ENCODE results near the gene FRMPD2.

Gene FRMPD2

GRCh38 chr10:48233559-48234005, 40.9 kb downstream of the FRMPD2 start:
- Histone ChIP-seq H3K4me1 (ENCODE audit: insufficient read depth, low read length, poor library complexity, severe bottlenecking) (peaks cover 15% of the 10 kb centered on the region), H3K36me3 (ENCODE audit: insufficient read depth, low read length) (no peaks in the 10 kb centered on the region), H3K9me3 (ENCODE audit: insufficient read depth, low read depth, low read length) (no peaks in the 10 kb centered on the region), H3F3A (ENCODE audit: low read depth) (no peaks in the 10 kb centered on the region), H2AFZ (ENCODE audit: low read length) (no peak overlapping the region), H3K4me2 (ENCODE audit: low read depth, low read length, poor library complexity, severe bottlenecking) (no peak overlapping the region), H3K79me2 (ENCODE audit: insufficient read depth, low read length) (no peaks in the 10 kb centered on the region), H3K9me2 (replicated peaks; ENCODE audit: low read depth, low read length) (no peaks in the 10 kb centered on the region), H3K27me3 (ENCODE audit: insufficient read depth, low read length, poor library complexity, severe bottlenecking) (no peaks in the 10 kb centered on the region), H3K9ac (ENCODE audit: low read depth, low read length, poor library complexity, severe bottlenecking) (no peak overlapping the region), H3K4me3 (ENCODE audit: low read length, poor library complexity, severe bottlenecking) (no peak overlapping the region), H4K20me1 (ENCODE audit: insufficient read depth, low read length, poor library complexity, severe bottlenecking) (no peaks in the 10 kb centered on the region)
- TF ChIP-seq EZH2phosphoT487 (IDR thresholded peaks at IDR 0.05; ENCODE audit: borderline replicate concordance) = no peak
- peak; percentile 48 for TF ChIP-seq CTCF (conservative IDR thresholded peaks at IDR 0.05; ENCODE audit: low read length)

- H3K4me1 ChIP-seq (ENCODE audit: insufficient read depth, low read length, poor library complexity, severe bottlenecking) = peaks cover 15% of the 10 kb centered on the region
- no peak overlapping the region for H3K9ac ChIP-seq (ENCODE audit: low read depth, low read length, poor library complexity, severe bottlenecking)
- H3K9me2 ChIP-seq (replicated peaks; ENCODE audit: low read depth, low read length) = no peaks in the 10 kb centered on the region
- H4K20me1 ChIP-seq (ENCODE audit: insufficient read depth, low read length, poor library complexity, severe bottlenecking) = no peaks in the 10 kb centered on the region
- no peaks in the 10 kb centered on the region for H3K36me3 ChIP-seq (ENCODE audit: insufficient read depth, low read length)
- H3F3A ChIP-seq (ENCODE audit: low read depth) = no peaks in the 10 kb centered on the region
- H3K4me3 ChIP-seq (ENCODE audit: low read length, poor library complexity, severe bottlenecking) = no peak overlapping the region
- no peaks in the 10 kb centered on the region for H3K27me3 ChIP-seq (ENCODE audit: insufficient read depth, low read length, poor library complexity, severe bottlenecking)
- H3K9me3 ChIP-seq (ENCODE audit: insufficient read depth, low read depth, low read length) = no peaks in the 10 kb centered on the region
- no peak overlapping the region for H2AFZ ChIP-seq (ENCODE audit: low read length)
- no peak for TF ChIP-seq EZH2phosphoT487 (IDR thresholded peaks at IDR 0.05; ENCODE audit: borderline replicate concordance)
- no peak for TF ChIP-seq CTCF (conservative IDR thresholded peaks at IDR 0.05; ENCODE audit: low read length)
- no peak overlapping the region for H3K4me2 ChIP-seq (ENCODE audit: low read depth, low read length, poor library complexity, severe bottlenecking)
- no peaks in the 10 kb centered on the region for H3K79me2 ChIP-seq (ENCODE audit: insufficient read depth, low read length)
Observed at GRCh38 chr10:48232717-48233447, 41.6 kb downstream of the FRMPD2 start.

GRCh38 chr10:48231699-48232315, 42.7 kb downstream of the FRMPD2 start:
- H3K4me1 ChIP-seq (ENCODE audit: insufficient read depth, low read length, poor library complexity, severe bottlenecking) = peaks cover 15% of the 10 kb centered on the region
- H3K9me2 ChIP-seq (replicated peaks; ENCODE audit: low read depth, low read length) = no peaks in the 10 kb centered on the region
- H2AFZ ChIP-seq (ENCODE audit: low read length) = no peak overlapping the region
- H3K79me2 ChIP-seq (ENCODE audit: insufficient read depth, low read length) = no peaks in the 10 kb centered on the region
- H3K4me3 ChIP-seq (ENCODE audit: low read length, poor library complexity, severe bottlenecking) = no peak overlapping the region
- H3K9me3 ChIP-seq (ENCODE audit: insufficient read depth, low read depth, low read length) = no peaks in the 10 kb centered on the region
- peak overlapping the region; percentile 6 for H3K4me2 ChIP-seq (ENCODE audit: low read depth, low read length, poor library complexity, severe bottlenecking)
- no peaks in the 10 kb centered on the region for H3F3A ChIP-seq (ENCODE audit: low read depth)
- H3K27me3 ChIP-seq (ENCODE audit: insufficient read depth, low read length, poor library complexity, severe bottlenecking) = no peaks in the 10 kb centered on the region
- no peaks in the 10 kb centered on the region for H3K36me3 ChIP-seq (ENCODE audit: insufficient read depth, low read length)
- H3K9ac ChIP-seq (ENCODE audit: low read depth, low read length, poor library complexity, severe bottlenecking) = no peak overlapping the region
- no peaks in the 10 kb centered on the region for H4K20me1 ChIP-seq (ENCODE audit: insufficient read depth, low read length, poor library complexity, severe bottlenecking)
- no peak for TF ChIP-seq CTCF (conservative IDR thresholded peaks at IDR 0.05; ENCODE audit: low read length)
- no peak for TF ChIP-seq EZH2phosphoT487 (IDR thresholded peaks at IDR 0.05; ENCODE audit: borderline replicate concordance)

Data from Loucy (cell line).